Transverse colon (tissue), 4 donors: ENCODE results near the gene KDM5C. TPM values are rescaled to one million over a fixed set of nuclear protein-coding genes. Genes with fewer than 3 reads are reported as not detected.
"Not testable (repeated sequence)": the region's sequence is repeated elsewhere in the genome, so short reads cannot be mapped to it uniquely, and the experiment has no call there.

Source experiments
- DNase-seq: peaks from one replicate; pipeline ENCODE4 v3.0.0-alpha.2; 2019
- H3K27ac ChIP-seq, 4 donors: fragments of 200-600 bp; sonication (generic); 2 replicates each; pipeline ENCODE4 v1.5.1; 2016 to 2018; ENCODE audit warnings: inconsistent platforms in 4 of 4
- H3K27me3 ChIP-seq: fragments of 200-600 bp; sonication (generic); 2 replicates; pipeline ENCODE4 v1.5.1; 2017; ENCODE audit warnings: inconsistent platforms
- H3K36me3 ChIP-seq, 4 donors: fragments of 200-600 bp; sonication (generic); 2 replicates each; pipeline ENCODE4 v1.5.1; 2017 to 2019; ENCODE audit warnings: inconsistent platforms in 4 of 4
- H3K4me1 ChIP-seq, 4 donors: fragments of 200-600 bp; sonication (generic); 2 replicates each; pipeline ENCODE4 v1.5.1; 2017 to 2020; ENCODE audit warnings: inconsistent platforms in 4 of 4
- H3K4me3 ChIP-seq, 4 donors: fragments of 200-600 bp; sonication (generic); 1 replicate in 1 of 4; 2 replicates in 3 of 4; pipeline versions ENCODE4 v1.5.1 to v1.6.1; 2017 to 2019; ENCODE audit warnings: inconsistent platforms in 4 of 4
- H3K9me3 ChIP-seq, 2 donors: fragments of 200-600 bp; sonication (generic); 2 replicates each; pipeline ENCODE4 v1.5.1; 2017 to 2019; ENCODE audit warnings: inconsistent platforms in 2 of 2
- CTCF ChIP-seq, 5 experiments: fragments of 200-600 bp in 3 of 5; fragments of 450-650 bp in 2 of 5; sonication (generic) in 3 of 5; IDR thresholded peaks; 1 replicate in 2 of 5; 2 replicates in 3 of 5; pipeline ENCODE4 v1.5.1; 2016 to 2017; ENCODE audit warnings: antibody characterized with exemption in 5 of 5, inconsistent platforms in 3 of 5, mild to moderate bottlenecking in 2 of 5, moderate library complexity in 1 of 5
- EP300 ChIP-seq: sonication (generic); formaldehyde crosslinking; IDR thresholded peaks from one replicate; pipeline ENCODE4 v1.6.1; 2017; ENCODE audit warnings: antibody characterized with exemption, low read depth
- POLR2A ChIP-seq: fragments of 450-650 bp; IDR thresholded peaks from one replicate; pipeline ENCODE4 v1.6.1; 2016; ENCODE audit warnings: antibody characterized with exemption, mild to moderate bottlenecking, moderate library complexity
- POLR2AphosphoS5 ChIP-seq, 3 donors: sonication (generic); formaldehyde crosslinking; IDR thresholded peaks; one replicate each; pipeline ENCODE4 v1.6.1; 2016; ENCODE audit warnings: antibody characterized with exemption in 3 of 3
- WGBS, 2 donors: methylation state at CpG; one replicate each; pipeline ENCODE4 v1.1.5; 2018; ENCODE audit warnings: low coverage in 1 of 2; 5-methylcytosine and 5-hydroxymethylcytosine counted together
- in situ Hi-C, 4 donors: fragments of 200-750 bp; cut with MboI; loops; one replicate each; pipeline versions ENCODE4 v1.15.0 to v1.15.1; 2017; ENCODE audit warnings: low sequenced_read_pairs in 3 of 4, low pct_ligation_motif_present in 1 of 4, low pct_unique_long_range_greater_than_20kb in 1 of 4
- intact Hi-C: fragments of 100-400 bp; cut with DNase I; formaldehyde crosslinking; loops from one replicate; pipeline ENCODE4 v1.15.1; 2023; ENCODE audit warnings: low total_unique reads
- total RNA-seq, 4 donors: library from RNA; depleted of rRNA; stranded (reverse); fragments of >200 nt; gene quantifications; one replicate each; pipeline ENCODE4 v1.1.0, GENCODE V29; 2016

KDM5C gene
- total RNA-seq, 4 donors from 2014 or later, result 68.4 to 387 (median 124) TPM

GRCh38 chrX:53166103-53166502 is 58.9 kb downstream of the KDM5C start:
- H3K27ac ChIP-seq, result no peak overlapping the region
- H3K4me3 ChIP-seq, result no peak overlapping the region
- intact Hi-C loops, result no loop called here
- no peak for TF ChIP-seq POLR2A
- H3K27me3 ChIP-seq, result no peaks in the 10 kb centered on the region
- H3K36me3 ChIP-seq, result no peaks in the 10 kb centered on the region
- in situ Hi-C loops, result no loop called here
- no peaks in the 10 kb centered on the region for H3K9me3 ChIP-seq
- DNase-seq, result no peak
- WGBS, 2 donors, result 58 to 75% methylated on average over 3 of the region's 3 CpGs
- H3K4me1 ChIP-seq, result no peaks in the 10 kb centered on the region

GRCh38 chrX:53164566-53164965 is 60.4 kb downstream of the KDM5C start:
- in situ Hi-C loops, H3K9me3 ChIP-seq, H3K4me1 ChIP-seq, H3K4me3 ChIP-seq, H3K27me3 ChIP-seq, H3K36me3 ChIP-seq, H3K27ac ChIP-seq, intact Hi-C loops: not testable (repeated sequence)
- DNase-seq, result peak; percentile 17
- WGBS, 2 donors, result 48 to 100% methylated on average over 1 to 6 of the region's 6 CpGs

DNA sequence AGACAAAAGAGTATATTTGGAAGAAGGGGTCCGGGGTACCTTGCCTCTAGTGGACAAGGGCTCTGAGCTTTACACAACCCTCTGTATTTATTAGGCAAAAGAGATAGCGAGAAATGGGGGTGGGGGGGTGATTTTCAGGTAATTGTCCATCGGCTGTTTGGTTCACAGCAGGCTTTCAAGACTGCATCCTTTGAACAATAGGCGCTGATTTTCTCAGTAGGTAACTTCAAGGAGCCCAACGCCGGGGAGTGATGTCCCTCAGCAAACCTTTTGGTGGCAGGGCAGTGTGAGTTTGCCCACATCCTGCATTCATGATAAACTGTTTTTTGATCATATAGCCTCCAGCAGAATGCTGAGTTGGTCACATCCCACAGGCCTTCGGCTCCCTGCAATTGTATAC is 61.6 kb downstream of the KDM5C start:
- Histone ChIP-seq H3K4me3 (no peak overlapping the region), H3K9me3 (no peaks in the 10 kb centered on the region), H3K27me3 (no peaks in the 10 kb centered on the region), H3K27ac (no peak overlapping the region), H3K4me1 (peaks cover 0 to 3% (median 0%) of the 10 kb centered on the region in 4 donors), H3K36me3 (no peaks in the 10 kb centered on the region)
- intact Hi-C loops (no loop called here), in situ Hi-C loops (no loop called here)
- WGBS, 2 donors, result 82% methylated on average over 7 of the region's 7 CpGs; no CpG with 5 or more reads in 1 of the 2 donors
- DNase-seq, result no peak
- TF ChIP-seq POLR2AphosphoS5 (IDR thresholded peaks at IDR 0.05) (no peak), CTCF (IDR thresholded peaks at IDR 0.05) (no peak), EP300 (no peak), POLR2A (no peak)

GRCh38 chrX:53160297-53160983 is 64.6 kb downstream of the KDM5C start:
- no peaks in the 10 kb centered on the region for H3K36me3 ChIP-seq
- no peaks in the 10 kb centered on the region for H3K9me3 ChIP-seq
- intact Hi-C loops (no loop called here), in situ Hi-C loops (no loop called here)
- TF ChIP-seq CTCF (IDR thresholded peaks at IDR 0.05) (no peak), EP300 (no peak), POLR2AphosphoS5 (IDR thresholded peaks at IDR 0.05) (no peak), POLR2A (no peak)
- peaks cover 0 to 3% (median 0%) of the 10 kb centered on the region in 4 donors for H3K4me1 ChIP-seq
- DNase-seq, result peak; percentile 16
- no peak overlapping the region for H3K4me3 ChIP-seq
- WGBS, 2 donors, result 40 to 65% methylated on average over 2 to 6 of the region's 6 CpGs
- no peaks in the 10 kb centered on the region for H3K27me3 ChIP-seq
- peak overlapping the region in 1 of 4 donors; percentile 26 for H3K27ac ChIP-seq

DNA sequence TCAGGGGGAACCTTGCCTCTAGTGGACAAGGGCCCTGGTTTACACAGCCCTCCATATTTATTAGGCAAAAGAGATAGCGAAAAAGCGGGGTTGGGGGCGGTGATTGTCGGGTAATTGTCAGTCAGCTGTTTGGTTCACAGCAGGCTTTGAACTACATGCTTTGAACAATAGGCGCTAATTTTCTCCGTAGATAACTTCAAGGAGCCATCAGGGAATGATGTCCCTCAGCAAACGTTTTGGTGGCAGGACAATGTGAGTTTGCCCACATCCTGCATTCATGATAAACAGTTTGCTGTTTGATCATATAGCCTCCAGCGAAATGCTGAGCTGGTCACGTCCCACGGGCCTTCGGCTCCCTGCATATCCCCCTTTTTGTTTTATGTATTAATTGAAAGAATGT is 65.8 kb downstream of the KDM5C start:
- WGBS, 2 donors, result 90 to 100% methylated on average over 4 to 11 of the region's 11 CpGs
- in situ Hi-C loops, result no loop called here
- no peaks in the 10 kb centered on the region for H3K27me3 ChIP-seq
- intact Hi-C loops, result no loop called here
- no peaks in the 10 kb centered on the region for H3K36me3 ChIP-seq
- peaks cover 0 to 3% (median 0%) of the 10 kb centered on the region in 4 donors for H3K4me1 ChIP-seq
- no peaks in the 10 kb centered on the region for H3K9me3 ChIP-seq
- DNase-seq, result no peak
- no peak for TF ChIP-seq POLR2AphosphoS5 (IDR thresholded peaks at IDR 0.05)
- TF ChIP-seq EP300, result no peak
- TF ChIP-seq POLR2A, result no peak
- no peak for TF ChIP-seq CTCF (IDR thresholded peaks at IDR 0.05)
- H3K4me3 ChIP-seq, result no peak overlapping the region
- no peak overlapping the region for H3K27ac ChIP-seq
